Brain microvascular endothelial cell (primary cell): ENCODE results near the gene TMEM132D.
"Not testable (repeated sequence)": the region's sequence is repeated elsewhere in the genome, so short reads cannot be mapped to it uniquely, and the experiment has no call there.

Experiments used
- DNase-seq: peaks from one replicate; pipeline ENCODE4 v3.0.0-alpha.2; 2020
- H3K27ac ChIP-seq: fragments of 250-450 bp; sonication (Bioruptor Pico); 2 replicates; pipeline ENCODE4 v1.5.1; 2020; ENCODE audit warnings: mild to moderate bottlenecking, moderate library complexity
- H3K27me3 ChIP-seq: fragments of 250-450 bp; sonication (Bioruptor Pico); replicated peaks from 2 replicates; pipeline ENCODE4 v1.5.1; 2020; ENCODE audit warnings: mild to moderate bottlenecking
- H3K36me3 ChIP-seq: fragments of 250-450 bp; sonication (Bioruptor Pico); replicated peaks from 2 replicates; pipeline ENCODE4 v1.5.1; 2020; ENCODE audit warnings: mild to moderate bottlenecking
- H3K4me3 ChIP-seq: 2 replicates; pipeline ENCODE4 v1.5.1; 2011; ENCODE audit warnings: low read depth, mild to moderate bottlenecking, control low read depth, low read length, moderate library complexity
- CTCF ChIP-seq: IDR thresholded peaks from 2 replicates; pipeline ENCODE4 v1.5.1; 2011; ENCODE audit warnings: low read depth, mild to moderate bottlenecking, moderate library complexity, low read length, control low read depth, inconsistent platforms; ENCODE audit errors: missing control alignments
- in situ Hi-C: cut with HindIII; loops from 2 replicates; pipeline ENCODE4 v1.10.0; 2017; ENCODE audit warnings: low sequenced_read_pairs, low pct_ligation_motif_present

Gene TMEM132D

DNA sequence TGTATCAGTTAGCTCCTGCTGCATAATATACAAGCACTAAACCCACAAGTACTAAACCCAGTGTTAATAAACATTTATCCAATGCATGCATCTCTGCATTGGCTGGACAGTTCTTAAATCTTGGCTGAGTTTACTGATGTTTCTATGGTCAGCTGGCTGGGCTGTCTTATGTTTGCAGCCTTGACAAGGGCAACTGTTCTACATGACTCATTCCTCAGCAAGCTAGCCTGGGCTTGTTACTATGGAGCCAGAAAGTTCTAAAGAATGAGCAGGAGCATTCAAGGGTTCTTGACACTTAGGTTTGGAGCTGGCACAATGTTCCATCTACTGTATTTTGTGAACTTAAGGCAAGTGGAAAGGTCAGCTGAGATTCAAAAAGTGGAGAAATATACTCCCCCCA, 851.5 kb downstream of the TMEM132D start:
- TF ChIP-seq CTCF, result no peak
- peak; percentile 46 for DNase-seq
- H3K27ac ChIP-seq, result no peak overlapping the region

DNA sequence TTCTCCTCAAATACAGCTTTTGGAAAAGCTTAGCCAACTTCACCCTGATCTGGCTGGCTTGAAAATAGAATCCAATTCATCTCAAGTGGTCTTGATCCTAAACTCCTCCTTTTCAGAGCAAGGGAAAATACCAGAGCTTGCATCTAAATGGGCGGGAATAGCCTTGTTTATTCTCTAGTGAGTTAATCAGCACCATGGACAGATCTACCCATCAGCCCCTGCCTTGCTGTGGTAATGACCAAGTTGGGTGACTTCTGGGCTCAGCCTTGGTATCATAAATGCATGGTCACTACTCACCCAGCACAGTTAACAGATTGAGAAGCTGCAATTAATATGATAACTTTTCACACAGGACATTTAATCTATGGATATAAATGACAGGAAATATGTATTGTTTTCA, 853.9 kb downstream of the TMEM132D start:
- no peak overlapping the region for H3K4me3 ChIP-seq
- no peak for TF ChIP-seq CTCF
- in situ Hi-C loops, result no loop called here
- peak; percentile 28 for DNase-seq
- no peaks in the 10 kb centered on the region for H3K36me3 ChIP-seq
- no peaks in the 10 kb centered on the region for H3K27me3 ChIP-seq
- no peak overlapping the region for H3K27ac ChIP-seq

More for the DNA sequence above, 851.5 kb downstream of the TMEM132D start:
- Histone ChIP-seq H3K4me3 (no peak overlapping the region), H3K36me3 (no peaks in the 10 kb centered on the region), H3K27me3 (no peaks in the 10 kb centered on the region)
- in situ Hi-C loops, result no loop called here

GRCh38 chr12:129043334-129043733, 860.5 kb downstream of the TMEM132D start:
- H3K36me3 ChIP-seq, DNase-seq, H3K4me3 ChIP-seq, H3K27ac ChIP-seq, H3K27me3 ChIP-seq, in situ Hi-C loops: not testable (repeated sequence)

- DNase-seq, result no peak
- in situ Hi-C loops, result no loop called here
- no peaks in the 10 kb centered on the region for H3K36me3 ChIP-seq
- no peak for TF ChIP-seq CTCF
- H3K27me3 ChIP-seq, result no peaks in the 10 kb centered on the region
- no peak overlapping the region for H3K4me3 ChIP-seq
- no peak overlapping the region for H3K27ac ChIP-seq
Measured at GRCh38 chr12:129036135-129036534, 867.7 kb downstream of the TMEM132D start.

DNA sequence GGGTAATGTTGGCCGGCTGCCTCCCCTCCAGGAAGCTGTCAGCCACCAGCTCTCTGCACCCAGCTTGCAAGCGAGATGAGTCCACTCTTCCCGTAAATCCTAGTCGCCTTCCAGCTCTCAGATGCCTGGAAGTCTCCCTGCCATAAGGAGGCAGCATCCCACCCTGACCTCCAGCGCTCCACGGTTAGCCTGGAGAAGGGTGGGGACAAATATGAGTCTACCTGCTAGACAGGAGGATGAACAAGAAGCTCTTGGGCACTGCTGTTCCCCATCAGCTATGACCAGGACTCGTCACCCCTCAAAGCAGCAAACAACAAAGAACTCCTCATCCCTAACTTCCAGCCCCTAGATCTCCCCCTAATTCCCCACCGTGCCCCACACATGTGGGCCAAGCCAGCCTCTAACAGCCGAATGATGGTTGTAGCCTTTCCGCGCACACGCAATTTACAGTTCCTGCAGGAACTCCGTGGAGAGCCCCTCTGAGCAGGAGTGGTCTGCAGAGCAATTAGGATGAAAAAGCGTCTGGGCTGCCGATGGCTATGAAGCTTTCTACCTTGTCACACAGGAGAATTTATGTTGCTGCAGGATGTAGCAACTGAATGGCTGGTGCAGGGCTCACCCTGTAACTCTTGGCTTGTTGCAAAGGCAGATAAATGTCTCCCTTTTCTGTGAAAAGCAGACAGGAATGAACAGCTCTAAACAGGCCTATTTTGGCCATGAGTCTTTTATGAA, 869.1 kb downstream of the TMEM132D start:
- Histone ChIP-seq H3K4me3 (no peak overlapping the region), H3K36me3 (no peaks in the 10 kb centered on the region), H3K27ac (no peak overlapping the region), H3K27me3 (no peaks in the 10 kb centered on the region)
- in situ Hi-C loops, result no loop called here
- DNase-seq, result no peak
- no peak for TF ChIP-seq CTCF

DNA sequence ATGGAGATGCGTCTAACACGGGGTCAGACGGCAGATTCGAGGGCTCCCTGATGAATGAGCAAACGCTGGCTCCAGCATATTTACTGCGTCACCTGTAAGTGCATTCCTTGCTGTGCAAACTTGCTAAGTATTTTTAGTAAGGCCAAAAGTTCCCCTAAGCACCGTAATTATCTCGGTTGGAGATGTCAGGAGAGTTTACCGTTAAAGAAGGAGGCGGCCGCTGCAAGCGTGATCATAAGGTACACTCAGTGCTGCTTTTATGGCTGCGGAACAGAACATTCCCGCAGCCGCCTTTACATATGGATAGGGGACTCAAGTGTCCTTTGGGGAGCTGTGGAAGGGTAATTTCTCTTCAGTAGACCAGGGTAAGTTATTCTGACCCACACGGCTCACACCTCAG, 875.0 kb downstream of the TMEM132D start:
- Histone ChIP-seq H3K36me3 (no peaks in the 10 kb centered on the region), H3K27ac (no peak overlapping the region), H3K27me3 (no peaks in the 10 kb centered on the region), H3K4me3 (no peak overlapping the region)
- in situ Hi-C loops, result no loop called here
- no peak for TF ChIP-seq CTCF
- DNase-seq, result no peak
